GM23338 (cell line): Measurements from ENCODE around the gene CAPZB.

Source experiments
- CREB1 ChIP-seq: fragments of 250-450 bp; sonication (Bioruptor Pico); IDR thresholded peaks from 2 replicates; pipeline ENCODE4 v1.5.0; 2020; ENCODE audit warnings: low read depth, mild to moderate bottlenecking, moderate library complexity
- CTCF ChIP-seq, 2 experiments: fragments of 200-600 bp in 1 of 2; sonication (generic) in 1 of 2; conservative IDR thresholded peaks; 2 replicates each; pipeline versions ENCODE4 v1.5.1 to v1.6.1; 2016 to 2017; ENCODE audit warnings: antibody characterized with exemption in 2 of 2, low read depth in 2 of 2, mild to moderate bottlenecking in 2 of 2, moderate library complexity in 1 of 2
- ETS1 ChIP-seq: IDR thresholded peaks from 2 replicates; pipeline ENCODE4 v1.6.1; 2016; ENCODE audit warnings: antibody characterized with exemption
- EZH2 ChIP-seq: fragments of 200-600 bp; sonication (generic); IDR thresholded peaks from one replicate; pipeline ENCODE4 v1.8.0; 2017; ENCODE audit warnings: antibody characterized with exemption, mild to moderate bottlenecking, low read depth; ENCODE audit not compliant: unreplicated experiment
- EZH2phosphoT487 ChIP-seq: fragments of 200-600 bp; sonication (generic); IDR thresholded peaks from one replicate; pipeline ENCODE4 v1.8.1; 2018; ENCODE audit warnings: antibody characterized with exemption; ENCODE audit not compliant: unreplicated experiment
- JUNB ChIP-seq: IDR thresholded peaks from one replicate; pipeline ENCODE4 v1.6.1; 2016; ENCODE audit warnings: antibody characterized with exemption; ENCODE audit not compliant: unreplicated experiment
- NANOG ChIP-seq: IDR thresholded peaks from 2 replicates; pipeline ENCODE4 v1.6.1; 2016; ENCODE audit warnings: antibody characterized with exemption, borderline replicate concordance
- POLR2AphosphoS5 ChIP-seq: IDR thresholded peaks from 2 replicates; pipeline ENCODE4 v1.6.1; 2016; ENCODE audit warnings: antibody characterized with exemption, low read depth
- REST ChIP-seq: IDR thresholded peaks from one replicate; pipeline ENCODE4 v1.6.1; 2018; ENCODE audit warnings: antibody characterized with exemption; ENCODE audit not compliant: unreplicated experiment
- STAT1 ChIP-seq: IDR thresholded peaks from one replicate; pipeline ENCODE4 v1.6.1; 2016; ENCODE audit warnings: antibody characterized with exemption; ENCODE audit not compliant: unreplicated experiment
- ZNF114 ChIP-seq: fragments of 250-450 bp; sonication (Bioruptor Pico); IDR thresholded peaks from 2 replicates; pipeline ENCODE4 v1.5.0; 2020; ENCODE audit warnings: mild to moderate bottlenecking, moderate library complexity
- ZNF331 ChIP-seq: fragments of 250-450 bp; sonication (Bioruptor Pico); IDR thresholded peaks from 2 replicates; pipeline ENCODE4 v1.5.0; 2020; ENCODE audit warnings: low read depth, mild to moderate bottlenecking, moderate library complexity
- ZNF462 ChIP-seq: fragments of 250-450 bp; sonication (Bioruptor Pico); IDR thresholded peaks from 2 replicates; pipeline ENCODE4 v1.5.0; 2020; ENCODE audit warnings: mild to moderate bottlenecking, moderate library complexity

GRCh38 chr1:19436716-19437476 lies 48.4 kb downstream of the CAPZB start:
- TF ChIP-seq CTCF (conservative IDR thresholded peaks at IDR 0.05; ENCODE audit: low read depth in 2 of 2), result no peak
- no peak for TF ChIP-seq EZH2
- no peak for TF ChIP-seq EZH2phosphoT487
- no peak for TF ChIP-seq POLR2AphosphoS5
- TF ChIP-seq REST, result no peak
- no peak for TF ChIP-seq ZNF114 (CRISPR knock-in tag)
- TF ChIP-seq CREB1, result no peak
- TF ChIP-seq ZNF462, result no peak
- no peak for TF ChIP-seq ETS1
- TF ChIP-seq NANOG, result no peak
- TF ChIP-seq STAT1, result no peak
- TF ChIP-seq JUNB, result no peak
- no peak for TF ChIP-seq ZNF331 (CRISPR knock-in tag)
